Left lung (tissue), 10 donors: ENCODE data around the gene TAF1D. TPM values are rescaled to one million over a fixed set of nuclear protein-coding genes. Genes with fewer than 3 reads are reported as not detected.
A peak's percentile ranks its signal among the peaks of the same experiment; 100 is the strongest.

Source experiments
- ATAC-seq: fragments of 200-7000 bp; cut with Tn5 transposase; one replicate; pipeline ENCODE4 v1.9.1; 2020; ENCODE audit warnings: moderate library complexity
- DNase-seq, 4 donors: peaks; one replicate each; pipeline ENCODE4 v3.0.0-alpha.2; 2013 to 2020
- H3K27ac ChIP-seq, 2 donors: fragments of 200-600 bp; sonication (generic) in 1 of 2; one replicate each; pipeline versions ENCODE4 v1.5.0 to v1.8.0; 2020 to 2021
- H3K27me3 ChIP-seq, 2 donors: fragments of 200-600 bp; sonication (generic) in 1 of 2; one replicate each; pipeline versions ENCODE4 v1.5.0 to v1.8.0; 2020 to 2021
- H3K36me3 ChIP-seq, 2 donors: fragments of 200-600 bp; sonication (generic) in 1 of 2; one replicate each; pipeline versions ENCODE4 v1.5.0 to v1.8.0; 2020 to 2021
- H3K4me1 ChIP-seq, 2 donors: fragments of 200-600 bp; one replicate each; pipeline ENCODE4 v1.8.0; 2021
- H3K4me3 ChIP-seq, 2 donors: fragments of 200-600 bp; sonication (generic) in 1 of 2; one replicate each; pipeline versions ENCODE4 v1.5.0 to v1.8.0; 2020 to 2021; ENCODE audit warnings: mild to moderate bottlenecking in 1 of 2
- H3K9me3 ChIP-seq, 2 donors: fragments of 200-600 bp; sonication (generic) in 1 of 2; one replicate each; pipeline versions ENCODE4 v1.5.0 to v1.8.0; 2020 to 2021
- CTCF ChIP-seq, 2 donors: fragments of 200-600 bp; sonication (generic) in 1 of 2; IDR thresholded peaks; one replicate each; pipeline versions ENCODE4 v1.5.0 to v1.8.0; 2021; ENCODE audit warnings: antibody characterized with exemption in 2 of 2
- intact Hi-C, 2 donors: fragments of 100-400 bp; cut with DNase I; formaldehyde crosslinking; loops; one replicate each; pipeline versions ENCODE4 v1.11.2 to v1.14.2; 2022
- polyA plus RNA-seq, 6 donors: library from polyadenylated mRNA; unstranded; fragments of 120-200 nt; gene quantifications; one replicate each; pipeline ENCODE4 v1.2.1, GENCODE V29; 2013; ENCODE audit not compliant: insufficient read length in 6 of 6
- total RNA-seq, 2 donors: library from RNA; stranded (reverse); fragmentation: NEBNext Ultra II Directional; extraction: Animal tissue kit (Norgen Biotek cat#: 25700); gene quantifications; one replicate each; pipeline ENCODE4 v1.2.1, GENCODE V29; 2021
- donor health status: DM: no; HTN: yes; CAD: no.
- donor health status: DM: no; HTN: no; CAD: no.

The TAF1D gene
- total and polyA plus RNA-seq, 8 donors, result 78.9 to 242 (median 175) TPM

GRCh38 chr11:93700830-93701229 lies 40.5 kb downstream of the TAF1D start:
- no peak overlapping the region for H3K4me3 ChIP-seq
- H3K4me1 ChIP-seq, result no peaks in the 10 kb centered on the region
- DNase-seq (no peak), ATAC-seq (no peak)
- H3K27me3 ChIP-seq, result no peaks in the 10 kb centered on the region
- H3K36me3 ChIP-seq, result peaks cover 0 to 89% of the 10 kb centered on the region in 2 donors
- intact Hi-C loops, result no loop called here
- H3K27ac ChIP-seq, result no peak overlapping the region
- no peak for TF ChIP-seq CTCF (IDR thresholded peaks at IDR 0.05)
- no peaks in the 10 kb centered on the region for H3K9me3 ChIP-seq

GRCh38 chr11:93697611-93698010 lies 43.7 kb downstream of the TAF1D start:
- no peak for DNase-seq
- H3K27me3 ChIP-seq, result no peaks in the 10 kb centered on the region
- intact Hi-C loops, result no loop called here
- no peak overlapping the region for H3K27ac ChIP-seq
- H3K4me3 ChIP-seq, result no peak overlapping the region
- no peaks in the 10 kb centered on the region for H3K4me1 ChIP-seq
- no peak for ATAC-seq
- no peak for TF ChIP-seq CTCF (IDR thresholded peaks at IDR 0.05)
- no peaks in the 10 kb centered on the region for H3K9me3 ChIP-seq
- H3K36me3 ChIP-seq, result peaks cover 0 to 96% of the 10 kb centered on the region in 2 donors

- H3K27me3 ChIP-seq, result no peaks in the 10 kb centered on the region
- H3K27ac ChIP-seq, result no peak overlapping the region
- no peak overlapping the region for H3K4me3 ChIP-seq
- no peaks in the 10 kb centered on the region for H3K9me3 ChIP-seq
- intact Hi-C loops, result no loop called here
- DNase-seq (no peak), ATAC-seq (no peak)
- peaks cover 0 to 5% of the 10 kb centered on the region in 2 donors for H3K4me1 ChIP-seq
- peaks cover 0 to 87% of the 10 kb centered on the region in 2 donors for H3K36me3 ChIP-seq
- TF ChIP-seq CTCF (IDR thresholded peaks at IDR 0.05), result no peak
Observed at GRCh38 chr11:93694557-93694956, 46.7 kb downstream of the TAF1D start.

- H3K27ac ChIP-seq, result no peak overlapping the region
- intact Hi-C loops, result no loop called here
- TF ChIP-seq CTCF (IDR thresholded peaks at IDR 0.05), result no peak
- peaks cover 0 to 87% of the 10 kb centered on the region in 2 donors for H3K36me3 ChIP-seq
- H3K9me3 ChIP-seq, result no peaks in the 10 kb centered on the region
- ATAC-seq (no peak), DNase-seq (no peak)
- H3K27me3 ChIP-seq, result no peaks in the 10 kb centered on the region
- peaks cover 0 to 8% of the 10 kb centered on the region in 2 donors for H3K4me1 ChIP-seq
- H3K4me3 ChIP-seq, result no peak overlapping the region
Observed at GRCh38 chr11:93694109-93694508, 47.2 kb downstream of the TAF1D start.

GRCh38 chr11:93689240-93689639 lies 52.1 kb downstream of the TAF1D start:
- no peak for TF ChIP-seq CTCF (IDR thresholded peaks at IDR 0.05)
- Histone ChIP-seq H3K27me3 (no peaks in the 10 kb centered on the region), H3K27ac (peak overlapping the region in 1 of 2 donors; percentile 61), H3K4me3 (no peak overlapping the region), H3K36me3 (peaks cover 8 to 76% of the 10 kb centered on the region in 2 donors), H3K4me1 (peaks cover 0 to 8% of the 10 kb centered on the region in 2 donors), H3K9me3 (no peaks in the 10 kb centered on the region)
- DNase-seq, result no peak
- intact Hi-C loops, result no loop called here
- no peak for ATAC-seq
